ENCODE results near the gene RUNX3.

The RUNX3 gene

GRCh38 chr1:24942789-24943188 lies 12.7 kb upstream of the RUNX3 start:
- H3K9me3 ChIP-seq (ENCODE audit: control insufficient read depth, insufficient read depth, low read depth, low read length) = no peaks in the 10 kb centered on the region
- H3K36me3 ChIP-seq (ENCODE audit: control insufficient read depth, insufficient read depth, low read length) = no peaks in the 10 kb centered on the region
- no peak overlapping the region for H3K4me3 ChIP-seq (ENCODE audit: low read depth, low read length)
- H3K27ac ChIP-seq (ENCODE audit: low read depth, low read length) = no peak overlapping the region
- no peak overlapping the region for H3K9ac ChIP-seq (ENCODE audit: low read length)
- H3K27me3 ChIP-seq (ENCODE audit: control insufficient read depth, insufficient read depth, low read length) = no peaks in the 10 kb centered on the region
- H3K4me1 ChIP-seq (ENCODE audit: control insufficient read depth, insufficient read depth, low read length) = peaks cover 5% of the 10 kb centered on the region; the same call in 1 of the 2 replicates

GRCh38 chr1:24941564-24941963 lies 11.5 kb upstream of the RUNX3 start:
- H3K9me3 ChIP-seq (ENCODE audit: control insufficient read depth, insufficient read depth, low read depth, low read length) = no peaks in the 10 kb centered on the region
- no peaks in the 10 kb centered on the region for H3K27me3 ChIP-seq (ENCODE audit: control insufficient read depth, insufficient read depth, low read length)
- H3K9ac ChIP-seq (ENCODE audit: low read length) = no peak overlapping the region
- no peak overlapping the region for H3K4me3 ChIP-seq (ENCODE audit: low read depth, low read length)
- H3K27ac ChIP-seq (ENCODE audit: low read depth, low read length) = no peak overlapping the region
- H3K36me3 ChIP-seq (ENCODE audit: control insufficient read depth, insufficient read depth, low read length) = no peaks in the 10 kb centered on the region
- H3K4me1 ChIP-seq (ENCODE audit: control insufficient read depth, insufficient read depth, low read length) = peaks cover 5% of the 10 kb centered on the region; the same call in 1 of the 2 replicates

GRCh38 chr1:24940231-24940630 lies 10.2 kb upstream of the RUNX3 start:
- Histone ChIP-seq H3K9ac (ENCODE audit: low read length) (no peak overlapping the region), H3K4me3 (ENCODE audit: low read depth, low read length) (no peak overlapping the region), H3K27ac (ENCODE audit: low read depth, low read length) (no peak overlapping the region), H3K27me3 (ENCODE audit: control insufficient read depth, insufficient read depth, low read length) (peaks cover 5% of the 10 kb centered on the region; the same call in 1 of the 2 replicates), H3K9me3 (ENCODE audit: control insufficient read depth, insufficient read depth, low read depth, low read length) (no peaks in the 10 kb centered on the region), H3K4me1 (ENCODE audit: control insufficient read depth, insufficient read depth, low read length) (peaks cover 5% of the 10 kb centered on the region; the same call in 1 of the 2 replicates), H3K36me3 (ENCODE audit: control insufficient read depth, insufficient read depth, low read length) (no peaks in the 10 kb centered on the region)

- Histone ChIP-seq H3K9ac (ENCODE audit: low read length) (no peak overlapping the region), H3K27me3 (ENCODE audit: control insufficient read depth, insufficient read depth, low read length) (peaks cover 10% of the 10 kb centered on the region), H3K9me3 (ENCODE audit: control insufficient read depth, insufficient read depth, low read depth, low read length) (no peaks in the 10 kb centered on the region), H3K4me1 (ENCODE audit: control insufficient read depth, insufficient read depth, low read length) (peaks cover 8% of the 10 kb centered on the region; the same call in 1 of the 2 replicates), H3K27ac (ENCODE audit: low read depth, low read length) (no peak overlapping the region), H3K36me3 (ENCODE audit: control insufficient read depth, insufficient read depth, low read length) (no peaks in the 10 kb centered on the region), H3K4me3 (ENCODE audit: low read depth, low read length) (no peak overlapping the region)
Measured at GRCh38 chr1:24939675-24940193, 9.7 kb upstream of the RUNX3 start.

- no peak overlapping the region for H3K9ac ChIP-seq (ENCODE audit: low read length)
- no peak overlapping the region for H3K4me3 ChIP-seq (ENCODE audit: low read depth, low read length)
- no peaks in the 10 kb centered on the region for H3K9me3 ChIP-seq (ENCODE audit: control insufficient read depth, insufficient read depth, low read depth, low read length)
- H3K36me3 ChIP-seq (ENCODE audit: control insufficient read depth, insufficient read depth, low read length) = no peaks in the 10 kb centered on the region
- peaks cover 16% of the 10 kb centered on the region for H3K27me3 ChIP-seq (ENCODE audit: control insufficient read depth, insufficient read depth, low read length)
- H3K27ac ChIP-seq (ENCODE audit: low read depth, low read length) = no peak overlapping the region
- peaks cover 14% of the 10 kb centered on the region for H3K4me1 ChIP-seq (ENCODE audit: control insufficient read depth, insufficient read depth, low read length)
Measured at GRCh38 chr1:24939040-24939674, 9.1 kb upstream of the RUNX3 start.

GRCh38 chr1:24938276-24938675 lies 8.2 kb upstream of the RUNX3 start:
- peaks cover 25% of the 10 kb centered on the region for H3K27me3 ChIP-seq (ENCODE audit: control insufficient read depth, insufficient read depth, low read length)
- H3K36me3 ChIP-seq (ENCODE audit: control insufficient read depth, insufficient read depth, low read length) = no peaks in the 10 kb centered on the region
- no peak overlapping the region for H3K4me3 ChIP-seq (ENCODE audit: low read depth, low read length)
- H3K9ac ChIP-seq (ENCODE audit: low read length) = no peak overlapping the region
- no peak overlapping the region for H3K27ac ChIP-seq (ENCODE audit: low read depth, low read length)
- peaks cover 16% of the 10 kb centered on the region for H3K4me1 ChIP-seq (ENCODE audit: control insufficient read depth, insufficient read depth, low read length)
- H3K9me3 ChIP-seq (ENCODE audit: control insufficient read depth, insufficient read depth, low read depth, low read length) = no peaks in the 10 kb centered on the region

GRCh38 chr1:24936684-24937083 lies 6.6 kb upstream of the RUNX3 start:
- Histone ChIP-seq H3K9ac (ENCODE audit: low read length) (no peak overlapping the region), H3K9me3 (ENCODE audit: control insufficient read depth, insufficient read depth, low read depth, low read length) (no peaks in the 10 kb centered on the region), H3K4me3 (ENCODE audit: low read depth, low read length) (no peak overlapping the region), H3K4me1 (ENCODE audit: control insufficient read depth, insufficient read depth, low read length) (peaks cover 20% of the 10 kb centered on the region), H3K27ac (ENCODE audit: low read depth, low read length) (no peak overlapping the region), H3K27me3 (ENCODE audit: control insufficient read depth, insufficient read depth, low read length) (peaks cover 40% of the 10 kb centered on the region), H3K36me3 (ENCODE audit: control insufficient read depth, insufficient read depth, low read length) (no peaks in the 10 kb centered on the region)

GRCh38 chr1:24935615-24936484 lies 5.8 kb upstream of the RUNX3 start:
- Histone ChIP-seq H3K9me3 (ENCODE audit: control insufficient read depth, insufficient read depth, low read depth, low read length) (no peaks in the 10 kb centered on the region), H3K4me3 (ENCODE audit: low read depth, low read length) (no peak overlapping the region), H3K27ac (ENCODE audit: low read depth, low read length) (no peak overlapping the region), H3K4me1 (ENCODE audit: control insufficient read depth, insufficient read depth, low read length) (peaks cover 28% of the 10 kb centered on the region), H3K9ac (ENCODE audit: low read length) (no peak overlapping the region), H3K36me3 (ENCODE audit: control insufficient read depth, insufficient read depth, low read length) (no peaks in the 10 kb centered on the region), H3K27me3 (ENCODE audit: control insufficient read depth, insufficient read depth, low read length) (peaks cover 48% of the 10 kb centered on the region)

- H3K27ac ChIP-seq (ENCODE audit: low read depth, low read length) = no peak overlapping the region
- no peaks in the 10 kb centered on the region for H3K9me3 ChIP-seq (ENCODE audit: control insufficient read depth, insufficient read depth, low read depth, low read length)
- H3K9ac ChIP-seq (ENCODE audit: low read length) = no peak overlapping the region
- H3K4me1 ChIP-seq (ENCODE audit: control insufficient read depth, insufficient read depth, low read length) = peaks cover 30% of the 10 kb centered on the region
- H3K4me3 ChIP-seq (ENCODE audit: low read depth, low read length) = no peak overlapping the region
- no peaks in the 10 kb centered on the region for H3K36me3 ChIP-seq (ENCODE audit: control insufficient read depth, insufficient read depth, low read length)
- peaks cover 55% of the 10 kb centered on the region for H3K27me3 ChIP-seq (ENCODE audit: control insufficient read depth, insufficient read depth, low read length)
Measured at GRCh38 chr1:24935196-24935526, 5.1 kb upstream of the RUNX3 start.

GRCh38 chr1:24934310-24935195 lies 4.5 kb upstream of the RUNX3 start:
- Histone ChIP-seq H3K4me1 (ENCODE audit: control insufficient read depth, insufficient read depth, low read length) (peaks cover 30% of the 10 kb centered on the region), H3K27ac (ENCODE audit: low read depth, low read length) (no peak overlapping the region), H3K4me3 (ENCODE audit: low read depth, low read length) (no peak overlapping the region), H3K9ac (ENCODE audit: low read length) (no peak overlapping the region), H3K9me3 (ENCODE audit: control insufficient read depth, insufficient read depth, low read depth, low read length) (no peaks in the 10 kb centered on the region), H3K27me3 (ENCODE audit: control insufficient read depth, insufficient read depth, low read length) (peaks cover 58% of the 10 kb centered on the region), H3K36me3 (ENCODE audit: control insufficient read depth, insufficient read depth, low read length) (no peaks in the 10 kb centered on the region)

Data from HUES6 (cell line).